ENCODE data around the gene PRAME. TPM values are rescaled to one million over a fixed set of nuclear protein-coding genes. Genes with fewer than 3 reads are reported as not detected.
"Not testable (repeated sequence)": the region's sequence is repeated elsewhere in the genome, so short reads cannot be mapped to it uniquely, and the experiment has no call there.

Gene PRAME
- total RNA-seq, 1 donor from 2014 or later = not detected

DNA sequence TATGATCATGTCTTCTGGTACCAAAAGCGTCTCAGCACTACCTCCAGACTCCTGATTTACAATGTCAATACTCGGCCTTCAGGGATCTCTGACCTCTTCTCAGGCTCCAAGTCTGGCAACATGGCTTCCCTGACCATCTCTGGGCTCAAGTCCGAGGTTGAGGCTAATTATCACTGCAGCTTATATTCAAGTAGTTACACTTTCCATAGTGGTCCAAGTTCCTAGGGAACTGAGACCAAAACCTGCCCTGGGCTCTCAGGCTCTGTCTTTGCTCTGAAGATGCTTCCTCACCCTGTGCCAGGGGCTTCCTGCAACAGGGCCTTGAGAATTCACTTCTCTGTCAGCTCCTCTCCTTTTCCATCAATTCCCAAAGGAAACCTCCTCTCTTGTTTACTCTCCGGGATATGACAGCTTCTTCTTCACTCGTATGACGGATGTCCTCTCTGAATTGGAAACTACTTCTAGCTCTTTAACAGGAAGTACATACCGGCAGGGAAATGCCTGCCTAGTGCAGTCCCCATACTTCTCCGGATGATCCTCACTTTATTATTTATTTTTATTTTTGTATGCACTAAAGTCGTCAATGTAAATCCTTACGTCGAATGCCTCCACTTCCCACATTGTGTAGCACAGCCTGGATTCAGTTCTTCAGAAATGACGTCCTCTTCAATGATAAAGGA is 29.6 kb upstream of the PRAME start:
- H3K27me3 Mint-ChIP-seq (ENCODE audit: unreplicated experiment) = peaks cover 65% of the 10 kb centered on the region
- no peaks in the 10 kb centered on the region for H3K36me3 Mint-ChIP-seq (ENCODE audit: unreplicated experiment)

DNA sequence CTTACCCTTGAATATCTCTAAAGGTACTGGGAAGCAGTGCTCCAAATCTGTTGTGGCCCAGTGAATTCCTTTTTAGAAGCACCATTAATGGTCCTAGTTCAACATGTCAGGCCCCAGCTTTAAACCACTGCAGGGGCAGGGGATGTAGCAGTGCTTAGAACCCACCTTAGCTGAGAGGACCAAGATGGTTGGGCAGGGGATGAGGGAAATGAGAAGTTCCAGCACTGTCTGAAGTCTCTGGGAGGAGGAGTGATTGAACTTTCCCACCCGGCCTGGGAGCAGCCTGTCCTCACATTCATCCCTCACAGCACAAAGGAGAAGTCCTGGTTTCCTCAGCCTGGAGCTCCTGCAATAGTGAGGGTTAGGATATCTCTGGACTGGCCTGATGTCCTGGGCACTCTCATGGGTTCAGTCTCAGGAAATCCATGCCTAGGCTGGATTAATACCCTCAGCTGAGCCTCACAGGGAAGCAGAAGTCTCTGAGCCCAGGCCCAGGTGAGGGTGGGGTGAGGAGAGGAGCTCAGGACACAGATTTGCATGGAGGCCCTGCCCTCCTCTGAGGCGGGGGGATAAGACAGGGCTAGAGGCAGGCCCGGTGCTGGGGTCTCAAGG is 28.6 kb upstream of the PRAME start:
- no peaks in the 10 kb centered on the region for H3K9me3 Mint-ChIP-seq (ENCODE audit: unreplicated experiment)
- H3K4me3 Mint-ChIP-seq (ENCODE audit: unreplicated experiment) = no peak overlapping the region
- peaks cover 69% of the 10 kb centered on the region for H3K27me3 Mint-ChIP-seq (ENCODE audit: unreplicated experiment)
- H3K36me3 Mint-ChIP-seq (ENCODE audit: unreplicated experiment) = no peaks in the 10 kb centered on the region
- peak; percentile 72 for DNase-seq (ENCODE audit: extremely low spot score, unreplicated experiment)
- no peak overlapping the region for H3K27ac Mint-ChIP-seq (ENCODE audit: unreplicated experiment)
- TF ChIP-seq, protein P1, sequence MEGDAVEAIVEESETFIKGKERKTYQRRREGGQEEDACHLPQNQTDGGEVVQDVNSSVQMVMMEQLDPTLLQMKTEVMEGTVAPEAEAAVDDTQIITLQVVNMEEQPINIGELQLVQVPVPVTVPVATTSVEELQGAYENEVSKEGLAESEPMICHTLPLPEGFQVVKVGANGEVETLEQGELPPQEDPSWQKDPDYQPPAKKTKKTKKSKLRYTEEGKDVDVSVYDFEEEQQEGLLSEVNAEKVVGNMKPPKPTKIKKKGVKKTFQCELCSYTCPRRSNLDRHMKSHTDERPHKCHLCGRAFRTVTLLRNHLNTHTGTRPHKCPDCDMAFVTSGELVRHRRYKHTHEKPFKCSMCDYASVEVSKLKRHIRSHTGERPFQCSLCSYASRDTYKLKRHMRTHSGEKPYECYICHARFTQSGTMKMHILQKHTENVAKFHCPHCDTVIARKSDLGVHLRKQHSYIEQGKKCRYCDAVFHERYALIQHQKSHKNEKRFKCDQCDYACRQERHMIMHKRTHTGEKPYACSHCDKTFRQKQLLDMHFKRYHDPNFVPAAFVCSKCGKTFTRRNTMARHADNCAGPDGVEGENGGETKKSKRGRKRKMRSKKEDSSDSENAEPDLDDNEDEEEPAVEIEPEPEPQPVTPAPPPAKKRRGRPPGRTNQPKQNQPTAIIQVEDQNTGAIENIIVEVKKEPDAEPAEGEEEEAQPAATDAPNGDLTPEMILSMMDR (IDR thresholded peaks at IDR 0.05) = no peak
- no peaks in the 10 kb centered on the region for H3K4me1 Mint-ChIP-seq (ENCODE audit: unreplicated experiment)

More for the DNA sequence above, 29.6 kb upstream of the PRAME start:
- H3K4me1 Mint-ChIP-seq (ENCODE audit: unreplicated experiment) = no peaks in the 10 kb centered on the region
- H3K9me3 Mint-ChIP-seq (ENCODE audit: unreplicated experiment) = no peaks in the 10 kb centered on the region
- TF ChIP-seq, protein P1 (IDR thresholded peaks at IDR 0.05) = no peak
- H3K4me3 Mint-ChIP-seq (ENCODE audit: unreplicated experiment) = no peak overlapping the region
- peak; percentile 30 for DNase-seq (ENCODE audit: extremely low spot score, unreplicated experiment)
- H3K27ac Mint-ChIP-seq (ENCODE audit: unreplicated experiment) = no peak overlapping the region

DNA sequence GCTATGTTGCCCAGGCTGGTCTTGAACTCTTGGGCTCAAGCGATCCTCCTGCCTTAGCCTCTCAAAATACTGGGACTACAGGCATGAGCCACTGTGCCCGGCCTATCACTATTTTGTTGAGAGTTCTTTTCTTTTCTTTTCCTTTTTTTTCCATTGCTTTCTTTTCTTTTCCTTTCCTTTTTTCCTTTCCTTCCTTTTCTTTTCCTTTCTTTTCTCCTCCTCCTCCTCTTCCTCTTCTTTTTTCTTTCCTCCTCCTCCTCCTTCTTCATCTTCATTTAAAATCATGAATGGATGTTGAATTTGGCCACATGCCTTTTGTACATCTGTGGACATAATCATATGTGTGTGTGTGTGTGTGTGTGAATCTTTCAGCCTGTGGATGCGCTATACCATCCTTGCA is 25.7 kb upstream of the PRAME start:
- Mint-ChIP-seq H3K4me3 (ENCODE audit: unreplicated experiment) (no peak overlapping the region), H3K27ac (ENCODE audit: unreplicated experiment) (no peak overlapping the region), H3K27me3 (ENCODE audit: unreplicated experiment) (peaks cover 59% of the 10 kb centered on the region), H3K9me3 (ENCODE audit: unreplicated experiment) (no peaks in the 10 kb centered on the region), H3K4me1 (ENCODE audit: unreplicated experiment) (no peaks in the 10 kb centered on the region), H3K36me3 (ENCODE audit: unreplicated experiment) (no peaks in the 10 kb centered on the region)
- TF ChIP-seq, protein P1 (IDR thresholded peaks at IDR 0.05) = no peak
- DNase-seq (ENCODE audit: extremely low spot score, unreplicated experiment) = no peak

DNA sequence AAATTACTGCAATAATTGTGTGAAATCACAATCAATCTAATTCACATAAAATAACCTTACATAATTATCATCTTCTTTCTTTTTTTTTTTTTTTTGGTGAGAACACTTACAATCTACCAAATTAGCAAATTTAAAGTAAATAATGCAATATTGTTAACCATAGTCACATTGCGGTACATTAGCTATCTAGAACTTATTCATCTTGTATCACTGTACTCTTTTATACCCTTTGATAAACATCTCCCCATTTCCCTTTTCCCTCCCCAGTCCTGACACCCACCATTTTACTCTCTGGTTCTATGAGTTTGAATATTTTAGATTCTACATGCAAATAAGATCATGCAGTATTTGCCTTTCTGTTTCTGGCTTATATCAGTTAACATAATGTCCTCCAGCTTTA is 24.0 kb upstream of the PRAME start:
- TF ChIP-seq, protein P1 (IDR thresholded peaks at IDR 0.05) = no peak
- H3K27me3 Mint-ChIP-seq (ENCODE audit: unreplicated experiment) = peaks cover 49% of the 10 kb centered on the region
- DNase-seq (ENCODE audit: extremely low spot score, unreplicated experiment) = no peak
- H3K36me3 Mint-ChIP-seq (ENCODE audit: unreplicated experiment) = no peaks in the 10 kb centered on the region
- H3K27ac Mint-ChIP-seq (ENCODE audit: unreplicated experiment) = no peak overlapping the region
- no peaks in the 10 kb centered on the region for H3K9me3 Mint-ChIP-seq (ENCODE audit: unreplicated experiment)
- no peak overlapping the region for H3K4me3 Mint-ChIP-seq (ENCODE audit: unreplicated experiment)
- H3K4me1 Mint-ChIP-seq (ENCODE audit: unreplicated experiment) = no peaks in the 10 kb centered on the region

DNA sequence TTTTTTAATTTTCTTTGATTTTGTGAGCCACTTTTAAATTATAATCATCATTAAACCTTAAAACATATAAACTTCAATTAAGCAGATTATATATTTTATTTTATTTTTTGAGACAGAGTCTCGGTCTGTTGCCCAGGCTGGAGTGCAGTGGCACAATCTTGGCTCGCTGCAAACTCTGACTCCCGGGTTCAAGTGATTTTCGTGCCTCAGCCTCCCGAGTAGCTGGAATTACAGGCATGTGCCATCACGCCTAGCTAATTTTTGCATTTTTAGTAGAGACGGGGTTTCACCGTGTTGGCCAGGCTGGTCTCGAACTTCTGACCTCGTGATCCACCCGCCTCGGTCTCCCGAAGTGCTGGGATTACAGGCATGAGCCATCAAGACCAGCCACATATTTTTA is 22.5 kb upstream of the PRAME start:
- not testable (repeated sequence) for H3K4me3 Mint-ChIP-seq (ENCODE audit: unreplicated experiment); DNase-seq (ENCODE audit: extremely low spot score, unreplicated experiment); H3K4me1 Mint-ChIP-seq (ENCODE audit: unreplicated experiment); H3K36me3 Mint-ChIP-seq (ENCODE audit: unreplicated experiment); H3K27ac Mint-ChIP-seq (ENCODE audit: unreplicated experiment); H3K9me3 Mint-ChIP-seq (ENCODE audit: unreplicated experiment)
- H3K27me3 Mint-ChIP-seq (ENCODE audit: unreplicated experiment) = peaks cover 49% of the 10 kb centered on the region
